ENCODE data around the gene ANTXR1. TPM values are rescaled to one million over a fixed set of nuclear protein-coding genes. Genes with fewer than 3 reads are reported as not detected.

ANTXR1 gene
- total RNA-seq, 1 donor from 2014 or later, result 81.2 TPM

DNA sequence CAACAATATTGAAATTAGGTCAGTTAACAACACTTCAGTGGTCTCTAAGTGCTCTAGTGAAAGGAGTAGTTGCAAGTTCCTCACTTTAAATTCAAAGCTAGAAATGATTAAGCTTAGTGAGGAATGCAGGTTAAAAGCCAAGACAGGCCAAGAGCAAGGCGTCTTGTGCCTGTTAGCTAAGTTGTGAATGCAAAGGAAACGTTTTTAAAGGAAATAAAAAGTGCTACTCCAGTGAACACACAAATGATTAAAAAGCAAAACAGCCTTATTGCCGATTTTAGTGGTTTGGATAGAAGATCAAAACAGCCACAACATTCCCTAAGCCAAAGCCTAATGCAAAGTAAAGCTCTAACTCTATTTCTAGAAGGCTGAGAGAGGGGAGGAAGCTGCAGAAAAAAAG is 44.7 kb downstream of the ANTXR1 start:
- DNase-seq (no peak), ATAC-seq (no peak)
- Histone ChIP-seq H3K9me3 (no peaks in the 10 kb centered on the region), H3K4me1 (peaks cover 12% of the 10 kb centered on the region), H3K36me3 (no peaks in the 10 kb centered on the region), H3K27me3 (no peaks in the 10 kb centered on the region), H3K4me3 (no peak overlapping the region), H3K27ac (no peak overlapping the region)
- intact Hi-C loops (cut with DNase I), result no loop called here
- TF ChIP-seq, protein P1, sequence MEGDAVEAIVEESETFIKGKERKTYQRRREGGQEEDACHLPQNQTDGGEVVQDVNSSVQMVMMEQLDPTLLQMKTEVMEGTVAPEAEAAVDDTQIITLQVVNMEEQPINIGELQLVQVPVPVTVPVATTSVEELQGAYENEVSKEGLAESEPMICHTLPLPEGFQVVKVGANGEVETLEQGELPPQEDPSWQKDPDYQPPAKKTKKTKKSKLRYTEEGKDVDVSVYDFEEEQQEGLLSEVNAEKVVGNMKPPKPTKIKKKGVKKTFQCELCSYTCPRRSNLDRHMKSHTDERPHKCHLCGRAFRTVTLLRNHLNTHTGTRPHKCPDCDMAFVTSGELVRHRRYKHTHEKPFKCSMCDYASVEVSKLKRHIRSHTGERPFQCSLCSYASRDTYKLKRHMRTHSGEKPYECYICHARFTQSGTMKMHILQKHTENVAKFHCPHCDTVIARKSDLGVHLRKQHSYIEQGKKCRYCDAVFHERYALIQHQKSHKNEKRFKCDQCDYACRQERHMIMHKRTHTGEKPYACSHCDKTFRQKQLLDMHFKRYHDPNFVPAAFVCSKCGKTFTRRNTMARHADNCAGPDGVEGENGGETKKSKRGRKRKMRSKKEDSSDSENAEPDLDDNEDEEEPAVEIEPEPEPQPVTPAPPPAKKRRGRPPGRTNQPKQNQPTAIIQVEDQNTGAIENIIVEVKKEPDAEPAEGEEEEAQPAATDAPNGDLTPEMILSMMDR (IDR thresholded peaks at IDR 0.05), result no peak

DNA sequence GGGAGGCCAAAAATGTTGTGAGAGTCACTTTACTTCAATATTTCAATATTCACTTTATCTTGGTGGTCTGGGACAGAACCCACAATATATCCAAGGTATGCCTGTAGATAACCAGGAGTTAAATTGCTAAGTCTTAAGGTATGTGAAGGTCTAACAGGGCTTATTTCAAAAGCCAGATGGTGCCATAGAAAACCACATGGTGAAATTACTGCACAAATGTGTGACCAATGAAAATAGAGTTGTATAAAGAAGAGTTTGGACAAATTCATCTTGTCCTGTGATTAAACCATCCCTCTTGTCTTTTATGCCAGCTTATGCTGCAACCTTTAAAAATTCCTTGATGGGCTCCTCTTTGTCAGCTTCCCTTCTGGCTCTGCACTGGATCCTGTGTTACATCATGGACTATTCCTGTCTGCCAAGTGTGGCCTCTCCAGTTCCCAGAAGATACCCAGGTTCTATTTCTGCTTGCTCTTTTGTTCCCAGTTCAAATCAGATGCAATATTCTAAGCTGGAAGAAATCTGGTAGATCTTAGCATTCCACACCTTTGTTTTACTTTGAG is 46.8 kb downstream of the ANTXR1 start:
- TF ChIP-seq, protein P1 (IDR thresholded peaks at IDR 0.05), result no peak
- H3K27ac ChIP-seq, result no peak overlapping the region
- intact Hi-C loops (cut with DNase I), result no loop called here
- H3K4me1 ChIP-seq, result peaks cover 12% of the 10 kb centered on the region
- no peaks in the 10 kb centered on the region for H3K9me3 ChIP-seq
- no peak for ATAC-seq
- H3K4me3 ChIP-seq, result no peak overlapping the region
- DNase-seq, result no peak
- no peaks in the 10 kb centered on the region for H3K36me3 ChIP-seq
- no peaks in the 10 kb centered on the region for H3K27me3 ChIP-seq

DNA sequence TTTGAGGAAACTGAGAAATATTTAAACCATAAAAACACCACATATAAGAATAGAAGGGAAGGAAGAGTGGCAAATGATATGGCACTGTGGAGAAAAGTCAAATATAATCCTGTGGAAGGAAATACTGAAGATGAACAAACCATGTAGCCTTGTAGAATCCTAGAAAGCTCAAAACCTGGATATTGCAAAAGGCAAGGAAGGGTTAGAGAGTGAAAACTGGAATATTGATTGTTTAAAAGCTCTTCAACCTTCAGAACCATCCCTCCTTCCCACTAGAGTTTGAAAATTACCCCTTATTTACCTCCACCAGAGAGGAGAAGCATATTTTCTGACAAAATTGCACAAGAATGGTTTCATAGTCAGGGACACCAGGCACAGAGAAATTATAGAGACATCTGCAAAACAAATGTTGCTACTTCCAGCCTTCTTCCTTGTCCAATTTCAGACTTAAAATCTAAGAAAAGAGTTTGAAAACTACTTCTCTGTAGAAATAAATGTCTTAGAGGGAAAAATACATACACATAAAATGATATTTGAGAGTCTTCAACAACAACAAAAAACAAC is 48.0 kb downstream of the ANTXR1 start:
- no peaks in the 10 kb centered on the region for H3K27me3 ChIP-seq
- TF ChIP-seq, protein P1 (IDR thresholded peaks at IDR 0.05), result no peak
- no peak overlapping the region for H3K27ac ChIP-seq
- peaks cover 12% of the 10 kb centered on the region for H3K4me1 ChIP-seq
- H3K36me3 ChIP-seq, result no peaks in the 10 kb centered on the region
- intact Hi-C loops (cut with DNase I), result no loop called here
- H3K9me3 ChIP-seq, result no peaks in the 10 kb centered on the region
- H3K4me3 ChIP-seq, result no peak overlapping the region
- no peak for ATAC-seq
- no peak for DNase-seq

GRCh38 chr2:69061525-69061924 is 48.5 kb downstream of the ANTXR1 start:
- Histone ChIP-seq H3K4me3 (no peak overlapping the region), H3K27ac (no peak overlapping the region), H3K27me3 (no peaks in the 10 kb centered on the region), H3K9me3 (no peaks in the 10 kb centered on the region), H3K4me1 (peaks cover 12% of the 10 kb centered on the region), H3K36me3 (no peaks in the 10 kb centered on the region)
- no peak for DNase-seq
- intact Hi-C loops (cut with DNase I), result no loop called here
- TF ChIP-seq, protein P1 (IDR thresholded peaks at IDR 0.05), result no peak
- ATAC-seq, result no peak

- ATAC-seq (no peak), DNase-seq (no peak)
- TF ChIP-seq, protein P1 (IDR thresholded peaks at IDR 0.05), result no peak
- H3K4me1 ChIP-seq, result peaks cover 16% of the 10 kb centered on the region
- H3K9me3 ChIP-seq, result no peaks in the 10 kb centered on the region
- no peaks in the 10 kb centered on the region for H3K27me3 ChIP-seq
- H3K4me3 ChIP-seq, result no peak overlapping the region
- no peaks in the 10 kb centered on the region for H3K36me3 ChIP-seq
- intact Hi-C loops (cut with DNase I), result no loop called here
- H3K27ac ChIP-seq, result no peak overlapping the region
Observed at GRCh38 chr2:69062307-69062962, 49.5 kb downstream of the ANTXR1 start.
